ENCODE data around the gene GABBR2.

DNA sequence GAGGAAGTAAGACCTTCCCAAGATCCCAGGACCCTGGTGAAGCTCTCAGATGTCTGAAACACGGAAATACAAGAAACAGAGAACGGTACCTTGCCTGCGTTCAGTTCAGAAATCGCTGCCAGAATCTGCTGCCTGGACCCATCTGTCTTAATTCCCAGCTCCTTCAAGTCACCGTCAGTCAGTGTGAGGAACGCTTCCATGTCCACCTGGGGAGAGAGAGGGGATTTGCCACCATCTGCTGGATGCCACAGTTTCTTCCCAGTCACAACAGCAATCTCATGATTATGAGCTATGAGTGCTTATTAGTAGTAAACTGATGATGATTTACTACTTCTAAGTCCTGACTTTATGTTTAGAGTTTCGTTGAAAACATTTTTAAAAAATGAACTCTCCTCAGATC, 36.7 kb upstream of the GABBR2 start:
- TF ChIP-seq, protein P1, sequence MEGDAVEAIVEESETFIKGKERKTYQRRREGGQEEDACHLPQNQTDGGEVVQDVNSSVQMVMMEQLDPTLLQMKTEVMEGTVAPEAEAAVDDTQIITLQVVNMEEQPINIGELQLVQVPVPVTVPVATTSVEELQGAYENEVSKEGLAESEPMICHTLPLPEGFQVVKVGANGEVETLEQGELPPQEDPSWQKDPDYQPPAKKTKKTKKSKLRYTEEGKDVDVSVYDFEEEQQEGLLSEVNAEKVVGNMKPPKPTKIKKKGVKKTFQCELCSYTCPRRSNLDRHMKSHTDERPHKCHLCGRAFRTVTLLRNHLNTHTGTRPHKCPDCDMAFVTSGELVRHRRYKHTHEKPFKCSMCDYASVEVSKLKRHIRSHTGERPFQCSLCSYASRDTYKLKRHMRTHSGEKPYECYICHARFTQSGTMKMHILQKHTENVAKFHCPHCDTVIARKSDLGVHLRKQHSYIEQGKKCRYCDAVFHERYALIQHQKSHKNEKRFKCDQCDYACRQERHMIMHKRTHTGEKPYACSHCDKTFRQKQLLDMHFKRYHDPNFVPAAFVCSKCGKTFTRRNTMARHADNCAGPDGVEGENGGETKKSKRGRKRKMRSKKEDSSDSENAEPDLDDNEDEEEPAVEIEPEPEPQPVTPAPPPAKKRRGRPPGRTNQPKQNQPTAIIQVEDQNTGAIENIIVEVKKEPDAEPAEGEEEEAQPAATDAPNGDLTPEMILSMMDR (IDR thresholded peaks at IDR 0.05): no peak
- TF ChIP-seq EZH2 (IDR thresholded peaks at IDR 0.05; ENCODE audit: borderline replicate concordance, insufficient read depth, low read depth, low read length, poor library complexity, severe bottlenecking): no peak

Data from B cell (primary cell).